Measurements from ENCODE around the gene ZBED3. TPM values are rescaled to one million over a fixed set of nuclear protein-coding genes. Genes with fewer than 3 reads are reported as not detected.
A peak's percentile ranks its signal among the peaks of the same experiment; 100 is the strongest.
"Not testable (repeated sequence)": the region's sequence is repeated elsewhere in the genome, so short reads cannot be mapped to it uniquely, and the experiment has no call there.

Gene ZBED3
- polyA plus RNA-seq, 1 experiment = 5.0 TPM

DNA sequence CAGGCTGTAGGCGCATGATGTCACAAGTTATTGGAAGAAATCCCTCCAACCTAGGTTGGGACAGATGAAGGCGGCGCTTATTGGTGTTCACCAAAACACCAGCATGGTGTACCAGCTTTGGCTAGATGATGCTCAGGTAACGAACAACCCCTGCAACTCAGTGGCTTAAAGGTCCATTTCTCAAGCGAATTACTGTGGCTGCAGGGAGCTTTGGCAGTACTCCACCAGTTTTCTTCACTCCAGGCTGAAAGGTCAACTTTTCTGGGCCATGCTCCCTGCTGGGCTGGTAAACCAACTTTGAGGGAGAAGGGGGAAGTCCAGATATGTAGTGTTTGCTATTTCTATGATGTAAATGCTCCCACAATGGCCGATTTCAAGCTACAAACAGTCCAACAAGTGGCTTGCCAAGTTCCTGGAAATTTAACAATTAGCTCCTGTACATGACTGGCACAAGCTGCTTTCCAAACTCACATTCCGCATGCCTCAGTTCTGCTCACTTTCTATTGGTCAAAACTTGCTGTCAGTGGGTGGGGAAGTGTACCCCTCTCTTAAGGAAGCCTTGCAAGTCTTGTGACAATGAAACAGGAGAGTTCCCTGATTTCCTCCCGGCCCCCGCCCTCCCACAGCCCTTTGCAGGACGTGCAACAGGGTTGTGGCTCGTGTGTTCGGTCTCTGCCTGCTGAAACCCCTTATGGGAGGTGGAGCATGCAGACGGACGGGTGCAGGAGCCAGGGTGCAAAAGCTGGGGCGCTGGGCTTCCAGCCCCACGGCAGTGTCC, 588 bp upstream of the ZBED3 start:
- ChIA-PET POLR2A (interaction anchor here (0.6 kb wide), 1 partner anchor 1205 kb away, joined by 3 read pairs; no protein-coding TSS in a partner anchor), CTCF (interaction anchor here (0.6 to 4.4 kb wide), 4 partner anchors 10 to 405 kb away, joined by 3 to 27 read pairs (median 4); partner anchors contain the start of gene WDR41)
- peak overlapping the region; percentile 71 for H3K4me3 ChIP-seq (ENCODE audit: low read depth, low read length)
- TF ChIP-seq, protein P1, sequence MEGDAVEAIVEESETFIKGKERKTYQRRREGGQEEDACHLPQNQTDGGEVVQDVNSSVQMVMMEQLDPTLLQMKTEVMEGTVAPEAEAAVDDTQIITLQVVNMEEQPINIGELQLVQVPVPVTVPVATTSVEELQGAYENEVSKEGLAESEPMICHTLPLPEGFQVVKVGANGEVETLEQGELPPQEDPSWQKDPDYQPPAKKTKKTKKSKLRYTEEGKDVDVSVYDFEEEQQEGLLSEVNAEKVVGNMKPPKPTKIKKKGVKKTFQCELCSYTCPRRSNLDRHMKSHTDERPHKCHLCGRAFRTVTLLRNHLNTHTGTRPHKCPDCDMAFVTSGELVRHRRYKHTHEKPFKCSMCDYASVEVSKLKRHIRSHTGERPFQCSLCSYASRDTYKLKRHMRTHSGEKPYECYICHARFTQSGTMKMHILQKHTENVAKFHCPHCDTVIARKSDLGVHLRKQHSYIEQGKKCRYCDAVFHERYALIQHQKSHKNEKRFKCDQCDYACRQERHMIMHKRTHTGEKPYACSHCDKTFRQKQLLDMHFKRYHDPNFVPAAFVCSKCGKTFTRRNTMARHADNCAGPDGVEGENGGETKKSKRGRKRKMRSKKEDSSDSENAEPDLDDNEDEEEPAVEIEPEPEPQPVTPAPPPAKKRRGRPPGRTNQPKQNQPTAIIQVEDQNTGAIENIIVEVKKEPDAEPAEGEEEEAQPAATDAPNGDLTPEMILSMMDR (IDR thresholded peaks at IDR 0.05; ENCODE audit: insufficient read depth, low read depth, low read length) = no peak
- no peaks in the 10 kb centered on the region for H3K27me3 ChIP-seq (ENCODE audit: control insufficient read depth, insufficient read depth, low read length)
- H3K36me3 ChIP-seq (ENCODE audit: control insufficient read depth, insufficient read depth, low read length) = no peaks in the 10 kb centered on the region
- no peak for DNase-seq (ENCODE audit: low read depth)

GRCh38 chr5:77086368-77086688, 757 bp downstream of the ZBED3 start:
- ChIA-PET POLR2A (no interaction called here), CTCF (interaction anchor here (0.6 to 4.4 kb wide), 3 partner anchors 9 to 269 kb away, joined by 3 to 27 read pairs (median 3); no protein-coding TSS in a partner anchor)
- Histone ChIP-seq H3K36me3 (ENCODE audit: control insufficient read depth, insufficient read depth, low read length) (no peaks in the 10 kb centered on the region), H3K27me3 (ENCODE audit: control insufficient read depth, insufficient read depth, low read length) (no peaks in the 10 kb centered on the region), H3K4me3 (ENCODE audit: low read depth, low read length) (peak overlapping the region; percentile 71)
- DNase-seq (ENCODE audit: low read depth) = no peak
- TF ChIP-seq, protein P1 (IDR thresholded peaks at IDR 0.05; ENCODE audit: insufficient read depth, low read depth, low read length) = no peak

GRCh38 chr5:77083088-77083487, 4.0 kb downstream of the ZBED3 start:
- ChIA-PET CTCF (no interaction called here), POLR2A (no interaction called here)
- Histone ChIP-seq H3K36me3 (ENCODE audit: control insufficient read depth, insufficient read depth, low read length) (no peaks in the 10 kb centered on the region), H3K4me3 (ENCODE audit: low read depth, low read length) (no peak overlapping the region), H3K27me3 (ENCODE audit: control insufficient read depth, insufficient read depth, low read length) (no peaks in the 10 kb centered on the region)
- TF ChIP-seq, protein P1 (IDR thresholded peaks at IDR 0.05; ENCODE audit: insufficient read depth, low read depth, low read length) = no peak
- DNase-seq (ENCODE audit: low read depth) = no peak

DNA sequence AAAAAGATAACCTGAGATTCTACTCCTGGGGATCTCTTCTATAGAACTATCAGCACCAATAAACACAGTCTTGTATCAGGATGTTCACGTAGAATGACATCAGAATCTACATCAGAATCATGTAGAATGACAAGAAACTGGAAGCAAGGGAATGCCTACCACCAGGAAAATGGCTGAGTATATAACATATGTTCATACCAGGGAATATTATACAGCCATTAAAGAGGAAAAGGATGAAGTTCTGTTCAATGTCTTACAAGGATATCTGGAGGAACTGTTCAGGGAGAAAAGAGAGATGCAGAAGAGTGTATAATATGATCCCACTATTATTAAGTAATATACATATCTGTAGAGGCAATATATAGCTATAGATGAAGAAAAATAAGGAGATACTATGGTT, 4.8 kb downstream of the ZBED3 start:
- CTCF ChIA-PET = no interaction called here

GRCh38 chr5:77080905-77081304, 6.2 kb downstream of the ZBED3 start:
- no peak for DNase-seq (ENCODE audit: low read depth)
- peaks cover 2% of the 10 kb centered on the region; the same call in 1 of the 2 replicates for H3K36me3 ChIP-seq (ENCODE audit: control insufficient read depth, insufficient read depth, low read length)
- no peak overlapping the region for H3K4me3 ChIP-seq (ENCODE audit: low read depth, low read length)
- ChIA-PET POLR2A (no interaction called here), CTCF (no interaction called here)
- no peaks in the 10 kb centered on the region for H3K27me3 ChIP-seq (ENCODE audit: control insufficient read depth, insufficient read depth, low read length)
- TF ChIP-seq, protein P1 (IDR thresholded peaks at IDR 0.05; ENCODE audit: insufficient read depth, low read depth, low read length) = no peak

More for the DNA sequence above, 4.8 kb downstream of the ZBED3 start:
- Histone ChIP-seq H3K27me3 (ENCODE audit: control insufficient read depth, insufficient read depth, low read length) (no peaks in the 10 kb centered on the region), H3K4me3 (ENCODE audit: low read depth, low read length) (no peak overlapping the region), H3K36me3 (ENCODE audit: control insufficient read depth, insufficient read depth, low read length) (no peaks in the 10 kb centered on the region)
- POLR2A ChIA-PET = no interaction called here
- TF ChIP-seq, protein P1 (IDR thresholded peaks at IDR 0.05; ENCODE audit: insufficient read depth, low read depth, low read length) = no peak
- DNase-seq (ENCODE audit: low read depth) = no peak

GRCh38 chr5:77080479-77080878, 6.6 kb downstream of the ZBED3 start:
- DNase-seq (ENCODE audit: low read depth); CTCF ChIA-PET; H3K4me3 ChIP-seq (ENCODE audit: low read depth, low read length); H3K27me3 ChIP-seq (ENCODE audit: control insufficient read depth, insufficient read depth, low read length); H3K36me3 ChIP-seq (ENCODE audit: control insufficient read depth, insufficient read depth, low read length); POLR2A ChIA-PET: not testable (repeated sequence)
